IPS-15b (cell line): ENCODE measurements around the gene MARCHF3.

Experiments used
- H3K27me3 ChIP-seq: one replicate; pipeline ENCODE4 v1.6.1; 2013; ENCODE audit warnings: low read length; ENCODE audit not compliant: control insufficient read depth, insufficient read depth
- H3K36me3 ChIP-seq: one replicate; pipeline ENCODE4 v1.6.1; 2013; ENCODE audit warnings: low read length; ENCODE audit not compliant: control insufficient read depth, insufficient read depth
- H3K4me1 ChIP-seq: one replicate; pipeline ENCODE4 v1.6.1; 2013; ENCODE audit warnings: mild to moderate bottlenecking, low read length; ENCODE audit not compliant: control insufficient read depth, insufficient read depth
- H3K4me3 ChIP-seq: one replicate; pipeline ENCODE4 v1.5.1; 2013; ENCODE audit warnings: low read depth, low read length
- H3K9ac ChIP-seq: one replicate; pipeline ENCODE4 v1.6.1; 2013; ENCODE audit warnings: low read depth, mild to moderate bottlenecking, low read length
- H3K9me3 ChIP-seq: one replicate; pipeline ENCODE4 v1.6.1; 2013; ENCODE audit warnings: mild to moderate bottlenecking, low read length; ENCODE audit not compliant: control insufficient read depth, insufficient read depth

MARCHF3 gene

GRCh38 chr5:126819253-126819652 is 211.1 kb downstream of the MARCHF3 start:
- Histone ChIP-seq H3K4me3 (no peak overlapping the region), H3K27me3 (no peaks in the 10 kb centered on the region), H3K4me1 (no peaks in the 10 kb centered on the region), H3K9me3 (no peaks in the 10 kb centered on the region), H3K36me3 (peaks cover 19% of the 10 kb centered on the region), H3K9ac (no peak overlapping the region)

- no peak overlapping the region for H3K9ac ChIP-seq
- no peaks in the 10 kb centered on the region for H3K27me3 ChIP-seq
- no peak overlapping the region for H3K4me3 ChIP-seq
- no peaks in the 10 kb centered on the region for H3K4me1 ChIP-seq
- H3K36me3 ChIP-seq: peaks cover 19% of the 10 kb centered on the region
- no peaks in the 10 kb centered on the region for H3K9me3 ChIP-seq
Measured at GRCh38 chr5:126818736-126819135, 211.6 kb downstream of the MARCHF3 start.
